ENCODE measurements around the gene PLA2G3. TPM values are rescaled to one million over a fixed set of nuclear protein-coding genes. Genes with fewer than 3 reads are reported as not detected.

The PLA2G3 gene
- total RNA-seq, 1 experiment from 2014 or later = 8.2 TPM

DNA sequence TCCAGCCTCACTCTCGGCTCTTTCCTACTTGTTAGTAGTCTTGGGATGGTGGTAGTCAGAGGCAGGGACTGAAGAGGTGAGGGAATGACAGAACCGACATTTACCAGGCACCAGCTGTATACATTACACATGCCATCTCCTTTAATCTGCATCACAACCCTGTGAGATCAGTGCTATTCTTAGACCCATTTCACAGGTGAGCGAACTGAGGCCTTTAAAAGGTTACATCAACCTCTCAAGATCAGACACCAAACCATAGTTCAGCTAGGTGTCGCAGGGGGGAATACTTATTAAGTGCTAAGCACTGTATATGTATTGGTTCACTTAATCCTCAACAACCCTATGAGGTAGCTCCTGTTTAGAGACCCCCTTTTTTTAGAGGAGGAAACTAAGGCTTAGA is 5.6 kb downstream of the PLA2G3 start:
- Histone ChIP-seq H3K4me1 (ENCODE audit: insufficient read depth, low read length) (peaks cover 2% of the 10 kb centered on the region; the same call in 1 of the 2 replicates), H2BK15ac (ENCODE audit: low read depth, low read length) (no peak overlapping the region), H3K4me2 (ENCODE audit: insufficient read depth, insufficient read length, low read length) (no peak overlapping the region), H3K9me3 (ENCODE audit: control insufficient read depth, low read depth, low read length) (no peaks in the 10 kb centered on the region), H3K14ac (ENCODE audit: insufficient read depth, low read length) (no peak overlapping the region), H2AK5ac (ENCODE audit: insufficient read length, low read length) (no peak overlapping the region), H3K56ac (ENCODE audit: insufficient read length, low read depth, low read length) (no peak overlapping the region), H3K9ac (ENCODE audit: extremely low read depth, insufficient read length, low read length) (no peak overlapping the region), H3K23ac (ENCODE audit: insufficient read length, low read depth, low read length) (no peak overlapping the region), H2BK12ac (ENCODE audit: insufficient read length, low read depth, low read length) (no peak overlapping the region), H2AFZ (ENCODE audit: low read length) (no peak overlapping the region), H3K23me2 (ENCODE audit: insufficient read length, low read depth, low read length, poor library complexity, severe bottlenecking) (peaks cover 7% of the 10 kb centered on the region), H2BK5ac (ENCODE audit: insufficient read length, low read length) (no peak overlapping the region), H4K8ac (replicated peaks; ENCODE audit: insufficient read length, low read depth, low read length) (no peak overlapping the region), H3K27ac (ENCODE audit: insufficient read length, low read depth, low read length) (no peak overlapping the region), H3K79me2 (ENCODE audit: insufficient read depth, low read length) (peaks cover 7% of the 10 kb centered on the region; the same call in 1 of the 2 replicates), H2BK20ac (ENCODE audit: low read depth, low read length, poor library complexity, severe bottlenecking) (no peak overlapping the region), H4K5ac (ENCODE audit: insufficient read length, low read depth, low read length) (no peak overlapping the region), H4K20me1 (ENCODE audit: control insufficient read depth, insufficient read depth, insufficient read length) (no peaks in the 10 kb centered on the region), H3K27me3 (ENCODE audit: insufficient read depth, low read length) (no peaks in the 10 kb centered on the region), H3K18ac (ENCODE audit: insufficient read length, low read depth, low read length) (no peak overlapping the region), H3K4ac (ENCODE audit: low read depth, low read length) (no peak overlapping the region), H2BK120ac (ENCODE audit: low read depth, low read length, poor library complexity, severe bottlenecking) (no peak overlapping the region), H3T11ph (ENCODE audit: low read length) (no peak overlapping the region), H4K91ac (ENCODE audit: insufficient read length, low read depth, low read length) (no peak overlapping the region), H3K79me1 (ENCODE audit: insufficient read depth, low read depth, low read length, poor library complexity, severe bottlenecking) (peaks cover 9% of the 10 kb centered on the region)
- Mint-ChIP-seq H3K9me3 (no peaks in the 10 kb centered on the region), H3K4me1 (peaks cover 8 to 12% of the 10 kb centered on the region in 2 experiments), H3K27me3 (ENCODE audit: low read depth) (no peaks in the 10 kb centered on the region), H3K36me3 (ENCODE audit: insufficient read depth in 1 of 3, low read depth in 3 of 3) (peaks cover 26 to 32% (median 29%) of the 10 kb centered on the region in 3 experiments; a peak in 6 of 7 replicates), H3K27ac (no peak overlapping the region), H3K4me3 (no peak overlapping the region; a peak in 1 of 5 replicates)
- no peak for DNase-seq
- TF ChIP-seq, protein P1, sequence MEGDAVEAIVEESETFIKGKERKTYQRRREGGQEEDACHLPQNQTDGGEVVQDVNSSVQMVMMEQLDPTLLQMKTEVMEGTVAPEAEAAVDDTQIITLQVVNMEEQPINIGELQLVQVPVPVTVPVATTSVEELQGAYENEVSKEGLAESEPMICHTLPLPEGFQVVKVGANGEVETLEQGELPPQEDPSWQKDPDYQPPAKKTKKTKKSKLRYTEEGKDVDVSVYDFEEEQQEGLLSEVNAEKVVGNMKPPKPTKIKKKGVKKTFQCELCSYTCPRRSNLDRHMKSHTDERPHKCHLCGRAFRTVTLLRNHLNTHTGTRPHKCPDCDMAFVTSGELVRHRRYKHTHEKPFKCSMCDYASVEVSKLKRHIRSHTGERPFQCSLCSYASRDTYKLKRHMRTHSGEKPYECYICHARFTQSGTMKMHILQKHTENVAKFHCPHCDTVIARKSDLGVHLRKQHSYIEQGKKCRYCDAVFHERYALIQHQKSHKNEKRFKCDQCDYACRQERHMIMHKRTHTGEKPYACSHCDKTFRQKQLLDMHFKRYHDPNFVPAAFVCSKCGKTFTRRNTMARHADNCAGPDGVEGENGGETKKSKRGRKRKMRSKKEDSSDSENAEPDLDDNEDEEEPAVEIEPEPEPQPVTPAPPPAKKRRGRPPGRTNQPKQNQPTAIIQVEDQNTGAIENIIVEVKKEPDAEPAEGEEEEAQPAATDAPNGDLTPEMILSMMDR (conservative IDR thresholded peaks at IDR 0.05) = no peak
- WGBS (ENCODE audit: extremely low coverage, insufficient read length, low lambda C conversion rate) = no CpG with 5 or more reads among the region's 4 CpGs
